Gastrocnemius medialis (tissue), 4 donors: ENCODE measurements around the gene ST6GALNAC3. TPM values are rescaled to one million over a fixed set of nuclear protein-coding genes. Genes with fewer than 3 reads are reported as not detected.

ENCODE experiments used
- ATAC-seq, 2 donors: fragments of 150-250 bp; one replicate each; pipeline ENCODE4 v1.9.1; 2016
- DNase-seq, 2 donors: peaks; one replicate each; pipeline ENCODE4 v3.0.0-alpha.2; 2019
- H3K27ac ChIP-seq, 4 donors: fragments of 200-600 bp; sonication (generic); 1 replicate in 1 of 4; 2 replicates in 3 of 4; pipeline ENCODE4 v1.5.1; 2016 to 2018; ENCODE audit warnings: mild to moderate bottlenecking in 2 of 4, moderate library complexity in 1 of 4
- H3K27me3 ChIP-seq, 3 donors: fragments of 200-600 bp; sonication (generic) in 2 of 3; 1 replicate in 1 of 3; 2 replicates in 2 of 3; pipeline versions ENCODE4 v1.5.1 to v1.6.0; 2016 to 2019; ENCODE audit warnings: mild to moderate bottlenecking in 1 of 3, moderate library complexity in 1 of 3
- H3K36me3 ChIP-seq, 2 donors: fragments of 200-600 bp; sonication (generic) in 1 of 2; one replicate each; pipeline ENCODE4 v1.5.1; 2017 to 2018
- H3K4me1 ChIP-seq, 2 donors: fragments of 200-600 bp; sonication (generic) in 1 of 2; one replicate each; pipeline ENCODE4 v1.5.1; 2016 to 2017; ENCODE audit warnings: mild to moderate bottlenecking in 2 of 2
- H3K4me3 ChIP-seq, 4 donors: fragments of 200-600 bp; sonication (generic) in 3 of 4; 1 replicate in 1 of 4; 2 replicates in 3 of 4; pipeline ENCODE4 v1.5.1; 2016 to 2019; ENCODE audit warnings: mild to moderate bottlenecking in 2 of 4
- H3K9me3 ChIP-seq, 3 donors: fragments of 200-600 bp; sonication (generic) in 2 of 3; 1 replicate in 1 of 3; 2 replicates in 2 of 3; pipeline ENCODE4 v1.5.1; 2016 to 2019
- POLR2A ChIP-seq, 2 donors: fragments of 450-650 bp; IDR thresholded peaks; one replicate each; pipeline ENCODE4 v1.6.1; 2017; ENCODE audit warnings: antibody characterized with exemption in 2 of 2, mild to moderate bottlenecking in 2 of 2, moderate library complexity in 2 of 2
- in situ Hi-C, 4 donors: fragments of 200-750 bp; cut with MboI; loops; one replicate each; pipeline versions ENCODE4 v1.15.0 to v1.8.0; 2017; ENCODE audit warnings: low sequenced_read_pairs in 4 of 4
- intact Hi-C: fragments of 100-400 bp; cut with DNase I; formaldehyde crosslinking; loops from one replicate; pipeline ENCODE4 v1.15.1; 2023; ENCODE audit warnings: low total_unique reads
- total RNA-seq, 4 donors: library from RNA; depleted of rRNA; stranded (reverse); fragments of >200 nt; gene quantifications; one replicate each; pipeline versions ENCODE4 v1.1.0 to v1.2.3, GENCODE V29; 2016
- TF ChIP-seq, protein P1 (sequence below), 5 experiments: fragments of 450-650 bp in 3 of 5; fragments of 200-600 bp in 2 of 5; sonication (generic) in 2 of 5; IDR thresholded peaks in 4 of 5; conservative IDR thresholded peaks in 1 of 5; 1 replicate in 4 of 5; 2 replicates in 1 of 5; pipeline ENCODE4 v1.5.1; 2016 to 2019; ENCODE audit warnings: antibody characterized with exemption in 5 of 5, mild to moderate bottlenecking in 3 of 5, moderate library complexity in 3 of 5

Gene ST6GALNAC3
- total RNA-seq, 4 donors from 2014 or later, result 1.7 to 3.9 (median 2.8) TPM

DNA sequence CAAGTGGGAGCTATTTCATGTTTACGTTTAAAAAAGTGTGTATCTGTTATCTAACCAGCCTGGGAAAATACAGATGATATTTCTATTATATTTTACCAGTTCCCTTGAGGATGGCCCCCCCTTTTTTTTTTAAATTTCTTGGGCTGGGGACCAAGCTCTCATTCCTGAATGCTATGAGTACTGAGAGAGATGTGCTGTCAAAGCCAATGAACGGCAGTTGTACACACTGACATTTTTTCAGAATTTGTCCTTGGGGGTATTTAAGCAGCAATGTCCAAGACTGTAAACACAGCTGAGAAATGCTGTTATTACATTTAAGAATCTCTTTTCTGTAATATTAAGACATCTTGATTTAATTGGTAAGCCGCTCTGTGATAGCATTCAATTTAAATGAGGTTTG, 177.9 kb downstream of the ST6GALNAC3 start:
- Histone ChIP-seq H3K36me3 (no peaks in the 10 kb centered on the region), H3K4me3 (no peak overlapping the region), H3K27me3 (no peaks in the 10 kb centered on the region), H3K4me1 (no peaks in the 10 kb centered on the region), H3K9me3 (no peaks in the 10 kb centered on the region), H3K27ac (no peak overlapping the region)
- intact Hi-C loops (no loop called here), in situ Hi-C loops (no loop called here)
- TF ChIP-seq, protein P1, sequence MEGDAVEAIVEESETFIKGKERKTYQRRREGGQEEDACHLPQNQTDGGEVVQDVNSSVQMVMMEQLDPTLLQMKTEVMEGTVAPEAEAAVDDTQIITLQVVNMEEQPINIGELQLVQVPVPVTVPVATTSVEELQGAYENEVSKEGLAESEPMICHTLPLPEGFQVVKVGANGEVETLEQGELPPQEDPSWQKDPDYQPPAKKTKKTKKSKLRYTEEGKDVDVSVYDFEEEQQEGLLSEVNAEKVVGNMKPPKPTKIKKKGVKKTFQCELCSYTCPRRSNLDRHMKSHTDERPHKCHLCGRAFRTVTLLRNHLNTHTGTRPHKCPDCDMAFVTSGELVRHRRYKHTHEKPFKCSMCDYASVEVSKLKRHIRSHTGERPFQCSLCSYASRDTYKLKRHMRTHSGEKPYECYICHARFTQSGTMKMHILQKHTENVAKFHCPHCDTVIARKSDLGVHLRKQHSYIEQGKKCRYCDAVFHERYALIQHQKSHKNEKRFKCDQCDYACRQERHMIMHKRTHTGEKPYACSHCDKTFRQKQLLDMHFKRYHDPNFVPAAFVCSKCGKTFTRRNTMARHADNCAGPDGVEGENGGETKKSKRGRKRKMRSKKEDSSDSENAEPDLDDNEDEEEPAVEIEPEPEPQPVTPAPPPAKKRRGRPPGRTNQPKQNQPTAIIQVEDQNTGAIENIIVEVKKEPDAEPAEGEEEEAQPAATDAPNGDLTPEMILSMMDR (IDR thresholded peaks at IDR 0.05 in 4 of 5, conservative IDR thresholded peaks at IDR 0.05 in 1 of 5), result no peak
- TF ChIP-seq POLR2A (IDR thresholded peaks at IDR 0.05), result no peak
- ATAC-seq, result no peak
- DNase-seq, result no peak

DNA sequence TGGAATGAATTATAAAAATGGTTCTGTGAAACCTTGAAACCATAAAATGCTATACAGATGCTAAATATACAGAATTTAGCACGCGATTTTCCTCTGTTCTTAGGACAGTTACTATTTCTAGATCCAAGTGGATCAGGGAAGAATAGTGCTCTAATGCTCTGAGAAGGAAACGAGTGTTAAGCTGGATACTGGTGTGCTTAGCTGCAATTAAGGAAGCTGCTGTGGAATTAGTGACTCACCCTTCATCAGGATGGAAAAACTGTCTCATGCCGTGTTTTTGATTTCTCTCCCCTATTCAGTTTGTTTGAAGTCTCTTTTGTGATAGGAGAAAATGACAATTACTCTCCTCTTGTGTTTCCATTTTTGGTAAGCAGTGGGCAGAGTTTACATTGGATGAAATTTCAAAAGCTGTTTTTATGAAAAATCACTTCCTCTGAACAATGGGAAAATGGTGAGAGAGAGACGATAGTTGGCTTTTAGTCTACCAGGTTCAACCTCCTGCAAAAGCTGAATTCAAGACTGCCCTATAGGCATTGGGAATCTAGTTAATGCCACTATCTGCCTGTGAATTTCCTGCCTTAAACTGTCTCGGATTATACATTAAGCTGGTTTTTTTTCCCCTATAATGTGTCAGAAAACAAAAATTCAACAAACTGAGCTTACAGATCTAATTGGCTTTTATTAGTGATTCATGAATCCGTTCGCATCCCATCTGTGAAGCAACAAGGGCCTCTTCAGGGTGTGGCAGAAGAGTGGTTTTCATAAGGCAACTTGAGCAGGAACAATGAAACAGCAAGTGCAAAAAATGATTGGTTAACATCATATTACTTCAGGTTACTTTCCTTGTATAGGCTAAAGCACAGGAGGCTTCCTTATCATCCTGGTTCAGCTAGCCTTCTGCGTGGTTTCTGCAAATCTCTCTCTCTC, 179.8 kb downstream of the ST6GALNAC3 start:
- TF ChIP-seq, protein P1 (IDR thresholded peaks at IDR 0.05 in 4 of 5, conservative IDR thresholded peaks at IDR 0.05 in 1 of 5), result no peak
- no peak for TF ChIP-seq POLR2A (IDR thresholded peaks at IDR 0.05)
- Histone ChIP-seq H3K4me3 (no peak overlapping the region), H3K36me3 (no peaks in the 10 kb centered on the region), H3K27ac (no peak overlapping the region), H3K9me3 (no peaks in the 10 kb centered on the region), H3K4me1 (no peaks in the 10 kb centered on the region), H3K27me3 (no peaks in the 10 kb centered on the region)
- DNase-seq, result no peak
- intact Hi-C loops (no loop called here), in situ Hi-C loops (no loop called here)
- no peak for ATAC-seq

DNA sequence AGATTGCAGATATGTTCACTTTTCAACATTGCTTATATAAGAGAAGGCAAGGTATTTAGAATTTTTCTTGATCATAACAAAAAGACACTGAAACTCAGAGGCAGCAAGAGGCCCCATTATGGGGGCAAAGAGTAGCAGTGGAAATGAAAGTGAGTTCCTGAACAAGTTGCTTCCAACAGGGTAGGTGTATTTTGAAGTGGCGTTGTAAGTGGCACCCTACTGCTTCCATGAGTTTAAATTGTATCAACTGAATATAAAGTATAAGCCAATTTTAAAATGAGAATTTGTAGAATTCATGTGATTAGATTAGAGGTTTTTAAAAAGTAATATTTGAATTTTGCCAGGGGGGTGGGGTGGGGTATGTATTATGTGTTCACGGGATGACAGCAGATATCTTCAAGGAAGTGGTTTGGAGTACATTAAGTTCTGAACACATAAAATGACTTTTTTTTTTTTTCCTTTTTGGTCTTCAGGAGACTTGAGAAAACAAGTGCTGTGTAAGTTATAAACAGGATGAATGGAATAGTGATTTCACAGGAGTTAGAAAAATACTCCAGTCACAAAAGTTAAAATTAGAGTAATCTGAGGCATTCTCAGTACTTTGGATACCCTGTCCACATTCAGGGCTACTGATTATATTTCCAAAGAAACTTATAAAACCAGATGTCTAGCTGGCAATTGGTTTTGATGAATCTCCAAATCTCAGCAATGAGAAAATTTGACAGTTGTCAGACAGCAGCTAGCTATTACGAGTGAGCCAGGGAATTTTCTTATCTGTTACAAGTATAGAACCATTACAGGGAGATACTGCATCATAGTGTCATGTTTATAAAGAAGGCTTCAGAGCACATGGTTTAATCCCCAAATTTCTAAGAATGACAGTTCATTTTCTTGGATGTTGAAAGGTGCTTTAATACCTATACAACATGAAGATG, 182.0 kb downstream of the ST6GALNAC3 start:
- no peak for TF ChIP-seq POLR2A (IDR thresholded peaks at IDR 0.05)
- TF ChIP-seq, protein P1 (IDR thresholded peaks at IDR 0.05 in 4 of 5, conservative IDR thresholded peaks at IDR 0.05 in 1 of 5), result no peak
- H3K4me3 ChIP-seq, result no peak overlapping the region
- ATAC-seq, result no peak
- no peak overlapping the region for H3K27ac ChIP-seq
- H3K27me3 ChIP-seq, result no peaks in the 10 kb centered on the region
- DNase-seq, result no peak
- no peaks in the 10 kb centered on the region for H3K4me1 ChIP-seq
- in situ Hi-C loops, result no loop called here
- no peaks in the 10 kb centered on the region for H3K36me3 ChIP-seq
- H3K9me3 ChIP-seq, result no peaks in the 10 kb centered on the region
- intact Hi-C loops, result no loop called here

DNA sequence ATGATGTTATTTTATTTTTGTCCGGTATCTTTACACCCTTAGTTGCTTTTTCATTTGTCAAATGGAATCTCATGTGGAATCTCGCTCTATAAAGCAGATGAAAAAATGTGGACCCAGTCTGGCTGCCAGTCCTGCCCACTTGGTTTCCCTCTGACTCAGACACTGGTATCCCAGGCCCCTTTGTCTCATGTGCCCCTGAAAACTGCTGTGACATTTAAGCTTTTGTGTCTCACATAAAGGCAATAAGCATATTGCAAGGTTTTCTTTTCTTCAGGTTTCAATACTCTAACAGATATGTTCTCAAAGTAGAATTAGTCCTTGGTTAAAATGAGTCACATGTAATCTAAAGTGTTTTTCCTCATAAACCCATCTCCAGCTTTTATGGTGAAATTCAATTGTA, 183.3 kb downstream of the ST6GALNAC3 start:
- in situ Hi-C loops, result no loop called here
- no peaks in the 10 kb centered on the region for H3K9me3 ChIP-seq

More for the DNA sequence above, 183.3 kb downstream of the ST6GALNAC3 start:
- H3K4me1 ChIP-seq, result no peaks in the 10 kb centered on the region
- DNase-seq, result no peak
- H3K27me3 ChIP-seq, result no peaks in the 10 kb centered on the region
- no peaks in the 10 kb centered on the region for H3K36me3 ChIP-seq
- H3K4me3 ChIP-seq, result no peak overlapping the region
- ATAC-seq, result no peak
- no peak overlapping the region for H3K27ac ChIP-seq
- intact Hi-C loops, result no loop called here
- no peak for TF ChIP-seq POLR2A (IDR thresholded peaks at IDR 0.05)
- TF ChIP-seq, protein P1 (IDR thresholded peaks at IDR 0.05 in 4 of 5, conservative IDR thresholded peaks at IDR 0.05 in 1 of 5), result no peak
